IPS-20b (cell line): ENCODE measurements around the gene DGCR8.

Experiments
- H3K27ac ChIP-seq: one replicate; pipeline ENCODE4 v1.5.1; 2013; ENCODE audit warnings: low read length
- H3K27me3 ChIP-seq: 2 replicates; pipeline ENCODE4 v1.6.1; 2013; ENCODE audit warnings: mild to moderate bottlenecking, low read length, inconsistent platforms; ENCODE audit not compliant: insufficient read depth
- H3K36me3 ChIP-seq: 2 replicates; pipeline ENCODE4 v1.6.1; 2013; ENCODE audit warnings: low read depth, mild to moderate bottlenecking, inconsistent platforms, low read length, moderate library complexity; ENCODE audit not compliant: insufficient read depth
- H3K4me1 ChIP-seq: 2 replicates; pipeline ENCODE4 v1.6.1; 2013; ENCODE audit warnings: mild to moderate bottlenecking, control low read depth, inconsistent platforms, low read length, moderate library complexity; ENCODE audit not compliant: insufficient read depth
- H3K4me3 ChIP-seq: 2 replicates; pipeline ENCODE4 v1.5.1; 2013; ENCODE audit warnings: mild to moderate bottlenecking, low read length, inconsistent platforms
- H3K9ac ChIP-seq: 2 replicates; pipeline ENCODE4 v1.6.1; 2013; ENCODE audit warnings: low read depth, mild to moderate bottlenecking, inconsistent platforms, low read length, moderate library complexity
- H3K9me3 ChIP-seq: 2 replicates; pipeline ENCODE4 v1.6.1; 2013; ENCODE audit warnings: mild to moderate bottlenecking, low read depth, low read length, inconsistent platforms; ENCODE audit not compliant: insufficient read depth

The DGCR8 gene

GRCh38 chr22:20128619-20128901 lies 48.5 kb downstream of the DGCR8 start:
- no peak overlapping the region for H3K27ac ChIP-seq
- no peaks in the 10 kb centered on the region for H3K9me3 ChIP-seq
- no peak overlapping the region for H3K9ac ChIP-seq
- H3K4me1 ChIP-seq = no peaks in the 10 kb centered on the region
- peaks cover 49% of the 10 kb centered on the region for H3K36me3 ChIP-seq
- no peak overlapping the region for H3K4me3 ChIP-seq
- no peaks in the 10 kb centered on the region; the same call in 1 of the 2 replicates for H3K27me3 ChIP-seq

- Histone ChIP-seq H3K9ac (no peak overlapping the region), H3K4me3 (no peak overlapping the region), H3K27ac (no peak overlapping the region), H3K9me3 (no peaks in the 10 kb centered on the region), H3K27me3 (no peaks in the 10 kb centered on the region; the same call in 1 of the 2 replicates), H3K36me3 (peaks cover 44% of the 10 kb centered on the region), H3K4me1 (no peaks in the 10 kb centered on the region)
Measured at GRCh38 chr22:20128902-20129746, 49.1 kb downstream of the DGCR8 start.

- H3K4me1 ChIP-seq = no peaks in the 10 kb centered on the region
- no peaks in the 10 kb centered on the region; the same call in 1 of the 2 replicates for H3K27me3 ChIP-seq
- peaks cover 38% of the 10 kb centered on the region for H3K36me3 ChIP-seq
- no peak overlapping the region for H3K9ac ChIP-seq
- H3K27ac ChIP-seq = no peak overlapping the region
- no peak overlapping the region for H3K4me3 ChIP-seq
- no peaks in the 10 kb centered on the region for H3K9me3 ChIP-seq
Measured at GRCh38 chr22:20129747-20130014, 49.6 kb downstream of the DGCR8 start.

- Histone ChIP-seq H3K27ac (no peak overlapping the region), H3K9ac (no peak overlapping the region), H3K27me3 (no peaks in the 10 kb centered on the region; the same call in 1 of the 2 replicates), H3K4me1 (no peaks in the 10 kb centered on the region), H3K4me3 (peak overlapping the region; percentile 66; the same call in 1 of the 2 replicates), H3K9me3 (no peaks in the 10 kb centered on the region), H3K36me3 (peaks cover 32% of the 10 kb centered on the region)
Measured at GRCh38 chr22:20130319-20130718, 50.3 kb downstream of the DGCR8 start.

- H3K9me3 ChIP-seq = no peaks in the 10 kb centered on the region
- no peaks in the 10 kb centered on the region; the same call in 1 of the 2 replicates for H3K27me3 ChIP-seq
- peaks cover 25% of the 10 kb centered on the region for H3K36me3 ChIP-seq
- no peak overlapping the region for H3K27ac ChIP-seq
- H3K9ac ChIP-seq = peak overlapping the region; percentile 58; the same call in 1 of the 2 replicates
- no peaks in the 10 kb centered on the region for H3K4me1 ChIP-seq
- peak overlapping the region; percentile 66; the same call in 1 of the 2 replicates for H3K4me3 ChIP-seq
Measured at GRCh38 chr22:20130731-20131596, 50.9 kb downstream of the DGCR8 start.

- Histone ChIP-seq H3K27ac (no peak within 1 kb of the TSS), H3K9ac (peak within 1 kb of the TSS; percentile 58; the same call in 1 of the 2 replicates), H3K4me1 (no peaks in the 10 kb centered on the region), H3K4me3 (peak within 1 kb of the TSS; percentile 67), H3K27me3 (no peaks in the 10 kb centered on the region; the same call in 1 of the 2 replicates), H3K9me3 (no peaks in the 10 kb centered on the region), H3K36me3 (peaks cover 20% of the 10 kb centered on the region)
Measured at GRCh38 chr22:20131597-20131858, 51.5 kb downstream of the DGCR8 start, which contains the start of gene ZDHHC8. Gene ZDHHC8 (plus strand): TSS chr22:20131804. CDS start chr22:20131948, 144 bp downstream.

- Histone ChIP-seq H3K9ac (peak overlapping the region; percentile 41; the same call in 1 of the 2 replicates), H3K4me3 (peak overlapping the region; percentile 67), H3K27me3 (no peaks in the 10 kb centered on the region; the same call in 1 of the 2 replicates), H3K36me3 (peaks cover 14% of the 10 kb centered on the region), H3K27ac (no peak overlapping the region), H3K4me1 (no peaks in the 10 kb centered on the region), H3K9me3 (no peaks in the 10 kb centered on the region)
Measured at GRCh38 chr22:20131859-20132685, 52.0 kb downstream of the DGCR8 start.

- Histone ChIP-seq H3K4me1 (no peaks in the 10 kb centered on the region), H3K36me3 (peaks cover 7% of the 10 kb centered on the region; the same call in 1 of the 2 replicates), H3K4me3 (peak overlapping the region; percentile 67), H3K9me3 (no peaks in the 10 kb centered on the region), H3K27ac (no peak overlapping the region), H3K9ac (peak overlapping the region; percentile 41; the same call in 1 of the 2 replicates), H3K27me3 (no peaks in the 10 kb centered on the region; the same call in 1 of the 2 replicates)
Measured at GRCh38 chr22:20132686-20133246, 52.7 kb downstream of the DGCR8 start.

GRCh38 chr22:20133930-20134549 lies 54.0 kb downstream of the DGCR8 start:
- no peak overlapping the region for H3K9ac ChIP-seq
- H3K27ac ChIP-seq = no peak overlapping the region
- no peaks in the 10 kb centered on the region for H3K36me3 ChIP-seq
- H3K27me3 ChIP-seq = no peaks in the 10 kb centered on the region; the same call in 1 of the 2 replicates
- H3K4me3 ChIP-seq = no peak overlapping the region
- H3K9me3 ChIP-seq = no peaks in the 10 kb centered on the region
- H3K4me1 ChIP-seq = no peaks in the 10 kb centered on the region

GRCh38 chr22:20135265-20135664 lies 55.2 kb downstream of the DGCR8 start:
- Histone ChIP-seq H3K9me3 (no peaks in the 10 kb centered on the region), H3K4me3 (no peak overlapping the region), H3K36me3 (no peaks in the 10 kb centered on the region), H3K4me1 (no peaks in the 10 kb centered on the region), H3K27ac (no peak overlapping the region), H3K27me3 (no peaks in the 10 kb centered on the region; the same call in 1 of the 2 replicates), H3K9ac (no peak overlapping the region)
